DOHH2 (cell line): Measurements from ENCODE around the gene KLC4.

Source experiments
- EZH2phosphoT487 ChIP-seq: fragments of 200-600 bp; sonication (generic); IDR thresholded peaks from 2 replicates; pipeline ENCODE4 v1.6.1; 2017; ENCODE audit warnings: borderline replicate concordance, mild to moderate bottlenecking, antibody characterized with exemption, low read length, moderate library complexity, mixed read lengths
- TF ChIP-seq, protein P1 (sequence below): fragments of 200-600 bp; sonication (generic); IDR thresholded peaks from one replicate; pipeline ENCODE4 v1.5.1; 2014; ENCODE audit warnings: antibody characterized with exemption, mild to moderate bottlenecking, low read depth, low read length; ENCODE audit not compliant: poor library complexity, severe bottlenecking

DNA sequence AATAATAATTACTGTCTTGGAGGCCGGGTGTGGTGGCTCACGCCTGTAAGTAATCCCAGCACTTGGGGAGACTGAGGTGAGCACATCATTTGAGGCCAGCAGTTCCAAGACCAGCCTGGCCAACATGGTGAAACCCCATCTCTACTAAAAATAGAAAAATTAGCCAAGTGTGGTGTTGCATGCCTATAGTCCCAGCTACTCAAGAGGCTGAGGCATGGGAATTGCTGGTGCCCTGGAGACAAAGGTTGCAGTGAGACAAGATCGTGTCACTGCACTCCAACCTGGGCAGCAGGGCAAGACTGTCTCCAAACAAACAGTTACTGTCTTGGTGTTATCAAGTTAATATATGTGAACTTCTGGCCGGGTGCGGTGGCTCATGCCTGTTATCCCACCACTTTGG, 33.1 kb upstream of the KLC4 start:
- TF ChIP-seq, protein P1, sequence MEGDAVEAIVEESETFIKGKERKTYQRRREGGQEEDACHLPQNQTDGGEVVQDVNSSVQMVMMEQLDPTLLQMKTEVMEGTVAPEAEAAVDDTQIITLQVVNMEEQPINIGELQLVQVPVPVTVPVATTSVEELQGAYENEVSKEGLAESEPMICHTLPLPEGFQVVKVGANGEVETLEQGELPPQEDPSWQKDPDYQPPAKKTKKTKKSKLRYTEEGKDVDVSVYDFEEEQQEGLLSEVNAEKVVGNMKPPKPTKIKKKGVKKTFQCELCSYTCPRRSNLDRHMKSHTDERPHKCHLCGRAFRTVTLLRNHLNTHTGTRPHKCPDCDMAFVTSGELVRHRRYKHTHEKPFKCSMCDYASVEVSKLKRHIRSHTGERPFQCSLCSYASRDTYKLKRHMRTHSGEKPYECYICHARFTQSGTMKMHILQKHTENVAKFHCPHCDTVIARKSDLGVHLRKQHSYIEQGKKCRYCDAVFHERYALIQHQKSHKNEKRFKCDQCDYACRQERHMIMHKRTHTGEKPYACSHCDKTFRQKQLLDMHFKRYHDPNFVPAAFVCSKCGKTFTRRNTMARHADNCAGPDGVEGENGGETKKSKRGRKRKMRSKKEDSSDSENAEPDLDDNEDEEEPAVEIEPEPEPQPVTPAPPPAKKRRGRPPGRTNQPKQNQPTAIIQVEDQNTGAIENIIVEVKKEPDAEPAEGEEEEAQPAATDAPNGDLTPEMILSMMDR = no peak
- TF ChIP-seq EZH2phosphoT487 = no peak
